ENCODE results near the gene ATG4B.

The ATG4B gene

DNA sequence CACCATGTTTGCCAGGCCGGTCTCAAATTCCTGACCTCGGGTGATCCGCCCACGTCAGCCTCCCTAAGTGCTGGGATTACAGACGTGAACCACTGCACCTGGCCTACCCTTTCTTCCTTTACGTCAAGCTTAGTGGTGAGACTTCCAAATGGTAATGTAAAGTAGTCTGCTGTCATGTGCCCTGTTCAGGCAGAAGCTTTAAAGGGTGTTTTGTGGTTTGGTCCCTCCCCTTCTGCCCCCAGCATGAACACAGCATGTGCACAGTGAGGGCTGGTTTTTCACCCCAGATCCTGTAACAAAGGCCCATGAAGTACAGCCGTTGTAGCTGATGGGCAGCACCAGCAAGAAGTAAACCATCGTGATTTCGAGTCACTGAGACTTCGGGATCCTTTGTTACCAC, 51.8 kb downstream of the ATG4B start:
- no peak for TF ChIP-seq POLR2A (IDR thresholded peaks at IDR 0.05; ENCODE audit: low read depth, low read length)
- DNase-seq (ENCODE audit: insufficient read length, low spot score) (no peak), FAIRE-seq (no peak)

DNA sequence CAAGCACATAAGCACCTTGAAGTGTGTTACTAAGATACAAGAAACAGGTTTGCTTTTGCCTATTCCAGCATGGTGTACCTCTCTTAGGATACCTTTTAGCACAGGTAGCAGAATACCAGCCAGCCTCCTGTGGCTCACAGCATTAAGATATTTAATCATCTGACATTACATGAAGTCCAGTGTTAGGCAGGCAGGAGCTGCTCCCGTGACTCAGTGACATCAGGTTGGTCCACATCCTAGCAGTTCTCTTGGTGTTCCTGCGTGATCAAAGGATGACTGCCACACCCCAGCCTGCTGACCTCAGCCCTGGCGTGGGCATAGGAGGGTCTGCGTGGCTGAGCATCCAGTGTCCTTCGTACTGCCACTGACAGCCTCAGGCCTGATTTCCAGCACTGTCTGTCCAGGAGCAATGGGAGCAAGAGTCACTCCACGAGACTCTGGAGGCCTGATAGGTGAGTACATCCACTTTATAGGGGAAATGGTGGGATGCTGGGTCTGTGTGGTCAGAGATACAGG, 52.8 kb downstream of the ATG4B start:
- no peak for FAIRE-seq
- no peak for DNase-seq (ENCODE audit: insufficient read length, low spot score)
- TF ChIP-seq POLR2A (IDR thresholded peaks at IDR 0.05; ENCODE audit: low read depth, low read length) = no peak

DNA sequence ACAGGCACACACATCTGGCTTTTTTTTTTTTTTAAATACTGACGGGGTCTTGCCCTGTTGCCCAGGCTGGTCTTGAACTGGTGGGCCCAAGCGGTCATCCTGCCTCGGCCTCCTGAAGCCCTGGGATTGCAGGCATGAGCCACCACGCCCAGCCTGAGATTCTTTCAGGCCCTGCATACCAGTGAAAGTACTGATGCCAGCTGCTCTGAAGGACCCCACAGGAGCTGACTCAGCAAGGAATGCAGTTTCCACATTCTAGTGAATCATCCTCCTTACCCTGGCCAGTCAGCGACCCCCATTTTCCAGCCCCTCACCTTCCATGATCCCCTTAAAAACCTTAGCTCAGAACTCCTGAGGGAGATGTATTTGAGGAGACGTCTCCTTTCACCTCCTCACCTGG, 55.0 kb downstream of the ATG4B start:
- TF ChIP-seq POLR2A (IDR thresholded peaks at IDR 0.05; ENCODE audit: low read depth, low read length) = no peak
- FAIRE-seq (no peak), DNase-seq (ENCODE audit: insufficient read length, low spot score) (no peak)

DNA sequence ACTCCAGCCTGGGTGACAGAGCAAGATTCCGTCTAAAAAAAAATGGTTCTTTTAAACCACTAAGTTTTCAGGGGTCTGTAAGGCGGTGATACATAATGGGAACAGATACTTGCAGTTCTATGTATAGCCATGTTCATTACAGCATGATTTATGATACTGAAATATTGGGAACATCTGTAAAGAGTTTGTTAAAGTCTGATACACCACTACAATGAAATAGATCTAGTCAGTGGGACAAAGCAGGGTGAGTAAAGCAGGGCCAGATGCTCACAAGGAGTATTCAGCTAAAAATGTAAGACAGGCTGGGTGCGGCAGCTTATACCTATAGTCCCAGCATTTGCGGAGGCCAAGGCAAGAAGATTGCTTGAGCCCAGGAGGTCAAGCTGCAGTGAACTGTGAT, 58.2 kb downstream of the ATG4B start:
- no peak for TF ChIP-seq POLR2A (IDR thresholded peaks at IDR 0.05; ENCODE audit: low read depth, low read length)
- FAIRE-seq = no peak
- DNase-seq (ENCODE audit: insufficient read length, low spot score) = no peak

DNA sequence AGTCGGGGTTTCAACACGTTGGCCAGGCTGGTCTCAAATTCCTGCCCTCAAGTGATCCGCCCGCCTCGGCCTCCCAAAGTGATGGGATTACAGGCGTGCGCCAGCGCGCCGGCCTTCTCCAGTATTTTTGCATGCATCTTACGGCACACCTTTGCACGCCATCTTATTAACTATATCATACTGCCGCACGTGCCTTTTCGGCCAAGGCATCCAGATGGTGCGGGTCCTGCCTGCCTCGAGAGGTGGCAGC, 63.6 kb downstream of the ATG4B start:
- DNase-seq (ENCODE audit: insufficient read length, low spot score) = no peak
- TF ChIP-seq POLR2A (IDR thresholded peaks at IDR 0.05; ENCODE audit: low read depth, low read length) = no peak
- no peak for FAIRE-seq

DNA sequence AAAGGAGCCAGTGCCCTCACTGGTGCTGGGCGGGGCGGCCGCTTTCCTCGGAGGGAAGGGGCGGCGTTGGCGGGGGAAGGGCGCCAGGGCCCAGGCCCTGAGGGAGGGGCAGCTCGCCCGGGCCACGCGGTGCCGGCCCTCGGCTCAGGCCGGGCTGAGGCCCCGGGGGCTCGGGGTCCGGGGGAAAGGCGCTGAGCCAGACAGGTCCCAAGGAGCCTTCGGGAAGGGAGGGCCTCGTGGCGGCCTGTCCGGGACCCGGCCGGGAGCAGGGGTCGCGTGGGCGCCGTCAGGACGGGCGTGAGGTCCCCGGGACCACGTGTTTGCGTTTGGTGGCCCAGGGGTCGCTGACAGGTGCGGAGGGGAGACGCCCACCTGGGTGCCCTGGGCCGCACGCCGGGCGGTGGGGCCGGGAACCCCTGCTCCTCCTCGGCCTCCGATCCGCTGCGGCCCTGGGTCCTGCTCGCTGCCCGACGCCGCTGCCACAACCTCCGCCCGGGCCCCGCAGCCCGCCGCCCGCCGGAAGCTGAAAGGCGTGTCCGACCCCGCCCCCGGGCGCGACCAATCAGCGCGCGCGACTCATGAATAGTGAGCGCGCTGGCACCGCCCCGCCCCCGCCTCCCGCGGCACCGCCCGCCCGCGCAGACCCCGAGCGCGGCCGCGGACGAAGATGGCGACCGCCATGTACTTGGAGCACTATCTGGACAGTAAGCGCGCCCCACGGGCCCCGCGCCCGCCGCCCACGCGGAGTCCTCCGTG, 64.1 kb downstream of the ATG4B start, which contains the start of gene ING5:
TSS of gene ING5 (plus strand) at position 641 of the 756 bp plus-strand sequence. CDS start at position 668, 27 bp downstream.
- TF ChIP-seq POLR2A (IDR thresholded peaks at IDR 0.05; ENCODE audit: low read depth, low read length) = peak; percentile 68; the same call in 1 of the 2 replicates
- DNase-seq (ENCODE audit: insufficient read length, low spot score) = peak; percentile 86
- no peak for FAIRE-seq

DNA sequence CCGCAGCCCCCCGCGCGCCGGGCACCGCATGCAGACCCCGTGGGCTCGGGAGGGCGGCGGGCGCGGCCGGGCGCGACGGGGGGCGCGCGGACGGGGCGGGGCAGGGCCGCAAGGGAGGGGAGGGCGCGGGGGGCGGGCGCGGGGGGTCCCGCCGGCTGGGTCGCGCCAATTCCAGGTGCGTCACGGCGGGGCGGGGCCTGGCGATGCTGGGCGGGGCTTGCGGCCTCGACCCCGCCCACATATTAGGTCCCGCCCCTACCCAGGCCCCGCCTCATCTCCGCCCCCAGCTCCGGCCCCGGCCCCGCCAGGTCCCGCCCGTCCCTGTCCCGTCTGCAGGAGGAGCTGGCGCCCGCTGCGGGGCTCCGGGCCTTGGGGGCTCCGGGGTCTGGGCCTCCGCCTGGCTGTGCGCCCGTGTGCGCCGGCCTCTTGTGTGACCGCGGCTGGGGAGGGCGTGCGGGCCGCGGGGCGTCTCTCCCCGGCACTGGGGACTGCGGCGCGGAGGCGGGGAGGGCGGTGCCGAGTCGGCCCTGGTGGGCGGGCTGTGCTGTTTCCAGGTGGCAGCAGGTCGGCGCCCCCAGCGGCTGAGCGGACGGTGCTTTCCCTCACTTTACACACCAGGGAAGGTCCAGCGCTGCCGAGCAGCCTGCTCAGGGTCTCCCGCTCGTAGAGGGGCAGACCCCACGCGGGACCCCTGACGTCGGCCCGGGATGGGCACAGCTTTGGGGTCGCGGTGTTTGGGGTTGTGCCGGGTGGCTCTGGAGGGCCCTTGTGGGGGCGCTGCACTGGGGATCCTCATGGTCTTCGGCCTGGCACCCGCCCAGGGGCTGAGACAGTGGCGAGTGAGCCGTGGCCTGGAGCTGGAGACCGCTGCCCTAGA, 64.9 kb downstream of the ATG4B start:
- DNase-seq (ENCODE audit: insufficient read length, low spot score) (peak; percentile 92), FAIRE-seq (no peak)
- TF ChIP-seq POLR2A (IDR thresholded peaks at IDR 0.05; ENCODE audit: low read depth, low read length) = 0 out of 2 replicates have a peak, but pooled peaks have one; percentile 8

DNA sequence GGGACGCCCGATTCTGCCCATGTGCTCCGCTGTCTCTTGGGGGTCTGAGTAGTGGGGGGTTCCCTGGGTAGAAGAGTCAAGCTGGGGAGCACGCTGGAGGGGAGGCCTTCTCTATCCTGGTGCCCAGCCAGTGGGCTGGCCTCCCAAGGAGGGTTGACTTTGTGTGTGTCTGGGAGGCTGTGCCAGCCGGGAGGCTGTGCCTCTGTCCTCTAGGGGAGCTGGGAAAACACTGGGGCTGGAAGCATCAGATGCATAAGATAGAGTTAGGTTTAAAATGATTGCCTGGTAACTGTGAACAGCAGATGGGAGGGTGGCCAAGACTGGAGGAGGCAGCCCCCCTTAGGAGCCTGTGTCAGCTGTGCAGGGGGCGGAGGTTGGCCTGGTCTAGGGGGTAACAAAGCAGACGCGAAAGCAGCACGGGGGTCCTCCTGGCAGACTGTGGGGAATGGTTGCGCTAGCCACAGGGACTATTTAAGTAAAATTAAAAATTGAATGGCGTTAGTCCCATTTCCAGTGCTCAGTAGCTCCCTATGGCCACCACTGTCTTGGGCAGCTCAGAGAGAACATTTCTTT, 65.6 kb downstream of the ATG4B start:
- no peak for TF ChIP-seq POLR2A (IDR thresholded peaks at IDR 0.05; ENCODE audit: low read depth, low read length)
- FAIRE-seq = no peak
- peak; percentile 28 for DNase-seq (ENCODE audit: insufficient read length, low spot score)

DNA sequence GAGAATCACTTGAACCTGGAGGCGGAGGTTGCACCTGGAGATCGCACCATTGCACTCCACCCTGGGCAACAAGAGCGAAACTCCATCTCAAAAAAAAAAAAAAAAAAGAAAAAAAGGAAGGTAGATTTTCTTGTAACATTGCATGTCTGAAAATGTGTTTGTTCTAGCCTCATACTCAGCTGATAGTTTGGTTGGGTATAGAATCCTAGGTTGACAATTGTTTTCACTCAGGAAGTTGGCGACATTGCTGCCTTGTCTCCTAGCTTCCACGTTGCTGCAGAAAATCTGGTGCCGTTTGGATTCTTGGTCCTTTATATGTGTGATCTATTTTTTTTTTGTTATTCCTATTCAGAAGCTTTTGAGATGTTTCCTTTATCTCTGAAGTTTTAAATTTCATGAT, 69.0 kb downstream of the ATG4B start:
- TF ChIP-seq POLR2A (IDR thresholded peaks at IDR 0.05; ENCODE audit: low read depth, low read length) = no peak
- DNase-seq (ENCODE audit: insufficient read length, low spot score) = no peak
- no peak for FAIRE-seq

DNA sequence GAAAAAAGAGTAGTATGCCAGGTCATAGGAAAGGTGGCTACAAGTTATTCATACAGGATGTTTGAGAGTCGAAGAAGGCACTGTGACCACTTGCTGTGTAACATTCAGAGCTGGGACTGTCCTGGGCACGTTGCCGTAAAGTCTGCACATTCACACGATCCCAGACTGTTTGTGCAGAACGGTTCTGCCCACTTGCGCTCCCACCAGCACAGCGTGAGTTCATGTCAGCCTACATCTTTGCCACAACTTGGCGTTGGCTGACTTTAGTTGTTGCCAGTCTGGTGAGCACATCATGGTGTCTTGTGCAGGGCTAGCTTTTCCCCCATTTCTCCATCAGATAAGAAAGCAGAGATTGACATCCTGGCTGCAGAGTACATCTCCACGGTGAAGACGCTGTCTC, 71.4 kb downstream of the ATG4B start:
- no peak for TF ChIP-seq POLR2A (IDR thresholded peaks at IDR 0.05; ENCODE audit: low read depth, low read length)
- DNase-seq (ENCODE audit: insufficient read length, low spot score) (no peak), FAIRE-seq (no peak)

DNA sequence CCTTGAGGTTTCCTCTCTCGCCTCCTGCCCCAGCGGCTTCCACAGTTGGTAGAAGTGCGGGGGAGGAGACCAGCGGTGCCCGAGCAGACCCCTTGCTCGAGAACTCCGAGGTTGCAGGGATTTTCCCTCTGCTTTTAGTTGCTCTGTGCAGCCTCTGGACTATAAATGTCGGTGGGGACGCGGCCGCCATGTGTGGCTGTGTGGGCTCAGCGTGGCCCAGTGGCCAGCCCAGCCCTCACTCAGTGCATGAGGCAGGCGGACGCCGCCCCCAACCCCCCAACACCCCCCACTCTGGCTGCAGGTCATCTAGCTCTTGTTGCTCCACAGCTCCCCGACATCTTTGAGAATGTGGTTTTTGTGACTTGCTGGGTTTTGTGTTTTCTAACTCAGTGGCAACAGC, 81.6 kb downstream of the ATG4B start:
- no peak for TF ChIP-seq POLR2A (IDR thresholded peaks at IDR 0.05; ENCODE audit: low read depth, low read length)
- no peak for FAIRE-seq
- no peak for DNase-seq (ENCODE audit: insufficient read length, low spot score)

DNA sequence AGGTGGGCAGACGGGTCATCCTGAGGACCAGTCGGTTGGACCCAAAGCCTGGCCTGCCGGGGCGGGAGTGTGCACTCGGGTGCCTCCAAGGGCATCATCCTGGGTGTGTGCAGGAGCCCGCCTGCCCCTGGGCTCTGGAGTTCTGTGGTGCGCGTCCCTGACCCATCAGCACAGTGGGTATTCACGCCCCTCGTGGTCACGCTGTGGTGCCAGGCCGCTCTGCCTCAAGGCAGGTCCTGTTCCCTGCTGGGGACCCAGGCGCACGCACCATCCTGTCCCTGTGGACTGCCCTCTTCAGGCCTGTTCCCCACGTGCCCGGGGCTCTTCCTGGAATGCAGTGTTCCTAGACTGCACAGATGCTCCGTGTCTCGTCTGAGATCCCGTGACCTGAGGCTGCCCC, 82.6 kb downstream of the ATG4B start:
- no peak for TF ChIP-seq POLR2A (IDR thresholded peaks at IDR 0.05; ENCODE audit: low read depth, low read length)
- no peak for FAIRE-seq
- DNase-seq (ENCODE audit: insufficient read length, low spot score) = no peak

DNA sequence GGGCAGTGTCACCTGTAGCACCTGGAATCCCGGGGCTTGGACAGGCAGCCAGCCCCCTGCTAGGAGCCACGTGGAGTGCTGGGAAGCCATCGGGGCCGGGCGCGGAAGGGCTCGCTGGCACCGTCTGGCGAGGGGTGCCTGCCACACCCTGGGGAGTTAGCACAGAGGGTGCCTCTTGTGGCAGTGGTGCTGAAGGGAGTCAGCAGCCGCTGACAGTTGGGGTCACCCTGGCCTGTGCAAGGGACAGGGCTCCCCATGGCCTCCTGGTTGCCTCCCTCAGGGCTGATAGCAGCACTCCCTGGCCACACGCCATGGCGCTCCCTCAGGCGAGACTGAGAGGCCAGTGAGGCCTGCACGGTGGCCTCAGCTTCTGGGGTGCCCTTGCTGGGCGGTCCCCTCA, 83.1 kb downstream of the ATG4B start:
- FAIRE-seq (no peak), DNase-seq (ENCODE audit: insufficient read length, low spot score) (no peak)
- no peak for TF ChIP-seq POLR2A (IDR thresholded peaks at IDR 0.05; ENCODE audit: low read depth, low read length)

DNA sequence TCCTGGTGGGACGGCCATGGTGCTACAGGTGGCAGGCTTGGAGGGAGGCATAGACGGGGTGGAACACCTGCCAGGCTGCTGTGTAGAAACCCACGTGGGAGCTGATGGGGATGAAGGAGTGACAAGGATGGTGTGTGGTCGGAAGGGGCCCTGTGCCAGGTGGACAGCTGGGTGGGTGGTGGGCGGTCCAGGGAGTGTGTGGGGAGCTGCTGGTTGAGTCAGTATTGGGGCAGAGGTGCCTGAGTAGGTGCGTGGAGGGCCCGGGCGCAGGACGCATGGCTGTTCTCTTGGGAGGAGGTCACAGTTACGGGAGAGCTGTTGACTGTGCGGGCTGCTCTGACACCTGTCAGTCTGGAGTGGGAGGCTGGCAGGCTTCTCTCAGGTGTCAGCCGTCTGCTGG, 84.4 kb downstream of the ATG4B start:
- no peak for TF ChIP-seq POLR2A (IDR thresholded peaks at IDR 0.05; ENCODE audit: low read depth, low read length)
- no peak for FAIRE-seq
- no peak for DNase-seq (ENCODE audit: insufficient read length, low spot score)

Measured in H54 (cell line).